HepG2 (cell line): Measurements from ENCODE around the gene USP20. TPM values are rescaled to one million over a fixed set of nuclear protein-coding genes. Genes with fewer than 3 reads are reported as not detected.
A peak's percentile ranks its signal among the peaks of the same experiment; 100 is the strongest.

Experiments
- AGO1 ChIP-seq: fragments of 200-400 bp; formaldehyde crosslinking; IDR thresholded peaks from 2 replicates; pipeline ENCODE4 v1.6.1; 2017; ENCODE audit warnings: mild to moderate bottlenecking, low read depth, low read length, moderate library complexity; ENCODE audit not compliant: poor library complexity, severe bottlenecking
- BCLAF1 ChIP-seq: fragments of 450-650 bp; IDR thresholded peaks from 2 replicates; pipeline ENCODE4 v1.6.1; 2017; ENCODE audit warnings: mild to moderate bottlenecking
- CBX5 ChIP-seq: sonication (generic); formaldehyde crosslinking; IDR thresholded peaks from 2 replicates; pipeline ENCODE4 v1.4.0; 2020; ENCODE audit warnings: missing genetic modification reagents, borderline replicate concordance
- E2F1 ChIP-seq: sonication (generic); formaldehyde crosslinking; IDR thresholded peaks from 2 replicates; pipeline ENCODE4 v1.5.0; 2020; ENCODE audit warnings: missing genetic modification reagents
- GATAD2A ChIP-seq: IDR thresholded peaks from 2 replicates; pipeline ENCODE4 v1.6.1; 2016
- GLI4 ChIP-seq: sonication (generic); formaldehyde crosslinking; IDR thresholded peaks from 2 replicates; pipeline ENCODE4 v1.5.1; 2020; ENCODE audit warnings: missing genetic modification reagents, mild to moderate bottlenecking, moderate library complexity, borderline replicate concordance
- MXD1 ChIP-seq: sonication (generic); formaldehyde crosslinking; IDR thresholded peaks from 2 replicates; pipeline ENCODE4 v1.4.0; 2020; ENCODE audit warnings: mild to moderate bottlenecking, missing genetic modification reagents
- ZNF407 ChIP-seq: sonication (generic); formaldehyde crosslinking; IDR thresholded peaks from one replicate; pipeline ENCODE4 v1.5.1; 2020; ENCODE audit warnings: mild to moderate bottlenecking, missing genetic modification reagents; ENCODE audit errors: not compliant biosample characterization
- ZNF44 ChIP-seq: sonication (generic); formaldehyde crosslinking; IDR thresholded peaks from 2 replicates; pipeline ENCODE4 v1.5.1; 2020; ENCODE audit warnings: mild to moderate bottlenecking, missing genetic modification reagents
- ZNF558 ChIP-seq: sonication (generic); formaldehyde crosslinking; IDR thresholded peaks from 2 replicates; pipeline ENCODE4 v1.9.0; 2022; ENCODE audit warnings: mild to moderate bottlenecking, missing genetic modification reagents, borderline replicate concordance
- ZNF597 ChIP-seq: sonication (generic); formaldehyde crosslinking; IDR thresholded peaks from 2 replicates; pipeline ENCODE4 v1.5.0; 2020; ENCODE audit warnings: missing genetic modification reagents
- ZNF607 ChIP-seq: sonication (generic); formaldehyde crosslinking; IDR thresholded peaks from 2 replicates; pipeline ENCODE4 v1.5.1; 2020; ENCODE audit warnings: missing genetic modification reagents, mild to moderate bottlenecking, borderline replicate concordance
- ZNF619 ChIP-seq: sonication (generic); formaldehyde crosslinking; IDR thresholded peaks from 2 replicates; pipeline ENCODE4 v1.4.0; 2020; ENCODE audit warnings: mild to moderate bottlenecking, missing genetic modification reagents
- ZNF749 ChIP-seq: sonication (generic); formaldehyde crosslinking; IDR thresholded peaks from 2 replicates; pipeline ENCODE4 v1.8.0; 2022; ENCODE audit warnings: mild to moderate bottlenecking, missing genetic modification reagents, moderate library complexity, borderline replicate concordance
- polyA plus RNA-seq, 8 experiments: library from polyadenylated mRNA; depleted of rRNA in 3 of 8; stranded (reverse) in 7 of 8; unstranded in 1 of 8; fragments of >200 nt; fragmentation: Illumina TruSeq in 4 of 8; extraction: Trizol in 4 of 8; gene quantifications; 2 replicates each; pipeline versions ENCODE4 v1.2.1 to v1.2.3, GENCODE V29; 2011 to 2016; ENCODE audit warnings: low read depth in 4 of 8, missing spikeins in 1 of 8, mixed read lengths in 1 of 8; ENCODE audit not compliant: insufficient read depth in 1 of 8
- total RNA-seq, 5 experiments: library from RNA; depleted of rRNA; stranded (reverse); fragments of >200 nt; fragmentation: Illumina TruSeq; extraction: Trizol; gene quantifications; 2 replicates each; pipeline ENCODE4 v1.2.3, GENCODE V29; 2016; ENCODE audit warnings: low read depth in 1 of 5

USP20 gene
- total and polyA plus RNA-seq, 2 of the 13 experiments (the other 11 are each of a cell fraction or from before 2014, with no cell fraction given), result 4.4 to 5.9 TPM

- TF ChIP-seq ZNF407 (CRISPR knock-in tag), result no peak
- peak; percentile 16; the same call in 1 of the 2 replicates for TF ChIP-seq CBX5 (CRISPR knock-in tag)
- TF ChIP-seq ZNF597 (CRISPR knock-in tag), result no peak
- TF ChIP-seq GLI4 (CRISPR knock-in tag), result 0 out of 2 replicates have a peak, but pooled peaks have one; percentile 4
- TF ChIP-seq ZNF44 (CRISPR knock-in tag), result 0 out of 2 replicates have a peak, but pooled peaks have one; percentile 29
- TF ChIP-seq GATAD2A (CRISPR knock-in tag), result 0 out of 2 replicates have a peak, but pooled peaks have one; percentile 14
- 0 out of 2 replicates have a peak, but pooled peaks have one; percentile 2 for TF ChIP-seq E2F1
- TF ChIP-seq ZNF749 (CRISPR knock-in tag), result no peak
- TF ChIP-seq BCLAF1, result no peak
- 0 out of 2 replicates have a peak, but pooled peaks have one; percentile 1 for TF ChIP-seq MXD1 (CRISPR knock-in tag)
- TF ChIP-seq ZNF607 (CRISPR knock-in tag), result no peak
- no peak for TF ChIP-seq AGO1
- TF ChIP-seq ZNF619 (CRISPR knock-in tag), result no peak
- no peak for TF ChIP-seq ZNF558 (CRISPR knock-in tag)
Measured at GRCh38 chr9:129834489-129835127, 650 bp upstream of the USP20 start (continued).
